AG09319 (cell line): ENCODE measurements around the gene BCAS1.

Experiments
- DNase-seq: peaks from one replicate; pipeline ENCODE4 v3.0.0-alpha.2; 2010; ENCODE audit warnings: low read depth; ENCODE audit errors: extremely low read depth
- TF ChIP-seq, protein P1 (sequence below): IDR thresholded peaks from 2 replicates; pipeline ENCODE4 v1.5.1; 2011; ENCODE audit warnings: low read depth, mild to moderate bottlenecking, inconsistent platforms, low read length, moderate library complexity

The BCAS1 gene

DNA sequence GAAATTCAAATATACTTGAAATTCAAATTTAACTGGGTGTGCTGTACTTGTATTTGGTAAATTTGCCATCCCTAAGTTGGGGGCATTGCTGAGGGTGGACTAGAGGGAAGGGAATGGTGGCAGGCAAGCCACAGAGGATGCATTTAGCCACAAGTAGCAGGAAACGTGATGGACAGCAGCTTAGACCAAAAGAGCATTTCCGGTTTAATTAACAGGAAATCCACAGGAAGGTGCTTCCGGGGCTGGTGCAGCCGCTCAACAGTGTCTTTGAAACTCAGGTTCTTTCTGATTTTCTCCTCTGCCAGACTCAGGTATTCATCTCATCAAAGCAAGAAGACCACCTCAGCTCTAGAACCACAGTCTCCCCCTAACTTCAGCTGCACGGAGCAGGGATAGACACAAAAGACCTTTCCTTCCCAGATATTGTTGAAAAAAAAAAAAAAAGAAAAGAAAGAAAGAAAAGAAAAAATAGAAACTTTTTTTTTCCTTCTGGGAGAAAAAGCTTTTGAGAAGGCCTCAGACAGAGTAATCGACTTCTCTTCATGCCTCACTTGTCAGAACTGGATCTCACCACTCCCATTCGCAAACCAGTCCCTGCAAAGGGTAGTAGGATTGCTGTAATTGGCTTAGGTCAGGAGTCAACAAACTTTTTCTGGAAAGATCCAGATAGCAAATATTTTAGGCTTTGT is 8.0 kb upstream of the BCAS1 start:
- DNase-seq, result no peak
- TF ChIP-seq, protein P1, sequence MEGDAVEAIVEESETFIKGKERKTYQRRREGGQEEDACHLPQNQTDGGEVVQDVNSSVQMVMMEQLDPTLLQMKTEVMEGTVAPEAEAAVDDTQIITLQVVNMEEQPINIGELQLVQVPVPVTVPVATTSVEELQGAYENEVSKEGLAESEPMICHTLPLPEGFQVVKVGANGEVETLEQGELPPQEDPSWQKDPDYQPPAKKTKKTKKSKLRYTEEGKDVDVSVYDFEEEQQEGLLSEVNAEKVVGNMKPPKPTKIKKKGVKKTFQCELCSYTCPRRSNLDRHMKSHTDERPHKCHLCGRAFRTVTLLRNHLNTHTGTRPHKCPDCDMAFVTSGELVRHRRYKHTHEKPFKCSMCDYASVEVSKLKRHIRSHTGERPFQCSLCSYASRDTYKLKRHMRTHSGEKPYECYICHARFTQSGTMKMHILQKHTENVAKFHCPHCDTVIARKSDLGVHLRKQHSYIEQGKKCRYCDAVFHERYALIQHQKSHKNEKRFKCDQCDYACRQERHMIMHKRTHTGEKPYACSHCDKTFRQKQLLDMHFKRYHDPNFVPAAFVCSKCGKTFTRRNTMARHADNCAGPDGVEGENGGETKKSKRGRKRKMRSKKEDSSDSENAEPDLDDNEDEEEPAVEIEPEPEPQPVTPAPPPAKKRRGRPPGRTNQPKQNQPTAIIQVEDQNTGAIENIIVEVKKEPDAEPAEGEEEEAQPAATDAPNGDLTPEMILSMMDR, result no peak

DNA sequence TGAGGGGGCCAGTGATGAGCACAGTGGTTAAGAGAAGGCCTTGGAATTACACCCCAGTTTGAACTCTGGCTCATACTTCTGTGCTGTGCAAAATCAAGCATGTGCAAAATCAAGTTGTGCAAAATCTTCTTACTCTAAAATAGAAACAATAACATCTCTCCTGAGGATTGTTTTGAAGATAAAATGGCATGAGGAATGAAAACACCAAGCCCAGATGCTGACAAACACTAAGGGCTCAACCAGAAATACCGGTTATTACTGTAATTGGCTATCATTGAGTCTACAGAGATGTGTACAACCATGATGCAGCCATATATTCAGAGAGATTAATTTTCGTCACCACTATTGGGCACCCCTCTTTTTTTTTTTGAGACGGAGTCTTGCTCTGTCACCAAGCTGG is 5.9 kb upstream of the BCAS1 start:
- TF ChIP-seq, protein P1, result no peak
- DNase-seq, result no peak

DNA sequence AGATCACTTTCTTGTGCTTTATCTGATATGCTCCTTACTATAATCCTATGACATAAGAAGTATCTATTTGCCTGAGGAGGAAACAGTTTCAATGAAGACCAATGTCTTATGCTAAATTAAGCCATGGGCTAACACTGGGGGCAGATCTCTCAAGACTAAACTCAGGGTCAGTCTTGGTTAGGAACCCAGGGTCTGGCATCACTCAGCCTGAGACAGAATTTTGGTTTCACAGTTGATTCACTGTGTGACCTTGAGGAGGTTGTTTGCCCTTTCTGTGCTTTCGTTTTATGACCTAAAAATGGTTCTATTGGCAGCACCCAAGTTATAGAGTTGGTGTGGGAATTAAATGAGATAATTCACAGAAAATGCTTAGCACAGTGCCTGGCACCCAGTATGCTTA is 4.9 kb upstream of the BCAS1 start:
- TF ChIP-seq, protein P1, result no peak

DNA sequence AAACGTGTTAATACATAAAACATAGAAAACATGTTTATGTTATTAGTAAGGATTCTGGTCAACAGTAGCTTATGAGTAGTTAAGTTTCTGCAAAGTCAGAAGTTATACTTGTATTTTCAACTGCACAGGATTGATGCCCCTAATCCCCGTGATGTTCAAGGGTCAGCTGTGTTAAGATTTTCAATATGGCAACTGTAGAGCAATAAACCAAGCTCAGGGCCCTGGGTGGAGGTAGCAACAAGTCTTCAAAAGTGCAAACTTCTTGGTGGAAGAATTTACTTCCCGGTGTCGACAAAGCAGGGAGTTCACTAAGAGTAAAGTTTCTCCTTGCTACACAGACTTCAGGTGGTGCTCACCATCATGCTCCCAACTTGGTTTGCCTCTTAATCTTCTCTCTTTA is 4.1 kb upstream of the BCAS1 start:
- DNase-seq, result no peak
- TF ChIP-seq, protein P1, result no peak

More for the DNA sequence above, 4.9 kb upstream of the BCAS1 start:
- no peak for DNase-seq

DNA sequence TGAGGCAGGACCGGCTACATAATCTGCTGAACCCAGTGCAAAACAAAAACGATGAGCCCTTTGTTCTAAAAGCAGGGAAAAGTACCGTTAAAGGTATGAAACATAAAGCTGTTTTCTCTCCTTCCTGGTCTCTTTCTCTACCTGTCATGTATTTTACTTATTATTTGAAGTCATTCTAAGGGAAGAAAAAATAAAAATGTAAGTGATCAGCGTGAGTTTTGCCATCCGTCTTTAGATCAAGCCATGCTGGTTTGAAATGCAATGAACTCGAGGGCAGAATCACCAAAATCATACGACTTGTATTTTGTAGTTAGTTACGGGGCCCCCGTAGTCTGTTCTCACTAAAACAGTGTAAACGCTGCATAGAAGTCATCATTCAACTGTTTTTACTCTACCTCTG is 2.9 kb upstream of the BCAS1 start:
- TF ChIP-seq, protein P1, result no peak
- no peak for DNase-seq

DNA sequence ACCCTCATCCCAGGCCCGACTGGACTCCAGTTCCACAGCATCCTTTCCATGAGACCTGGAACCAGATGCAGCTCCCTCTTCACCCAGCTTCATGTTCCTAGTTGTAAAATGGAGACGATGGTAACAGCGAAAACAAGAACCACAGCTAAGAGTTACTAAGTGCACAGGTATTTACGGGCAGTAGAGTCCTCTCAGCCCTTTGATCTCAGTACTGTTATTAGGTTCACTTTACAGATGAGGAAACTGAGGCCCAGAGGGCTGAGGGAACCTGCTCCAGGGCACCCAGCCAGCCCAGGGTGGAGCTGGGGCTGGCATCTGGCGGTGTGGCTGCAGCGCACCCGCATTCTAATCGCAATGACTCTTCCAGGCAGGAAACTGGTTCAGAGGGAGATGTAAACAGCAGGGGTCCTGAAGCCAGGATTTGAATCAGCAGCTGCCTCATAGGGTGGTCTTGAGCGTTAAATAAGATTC is 858 bp downstream of the BCAS1 start:
- TF ChIP-seq, protein P1, result no peak
- DNase-seq, result no peak

DNA sequence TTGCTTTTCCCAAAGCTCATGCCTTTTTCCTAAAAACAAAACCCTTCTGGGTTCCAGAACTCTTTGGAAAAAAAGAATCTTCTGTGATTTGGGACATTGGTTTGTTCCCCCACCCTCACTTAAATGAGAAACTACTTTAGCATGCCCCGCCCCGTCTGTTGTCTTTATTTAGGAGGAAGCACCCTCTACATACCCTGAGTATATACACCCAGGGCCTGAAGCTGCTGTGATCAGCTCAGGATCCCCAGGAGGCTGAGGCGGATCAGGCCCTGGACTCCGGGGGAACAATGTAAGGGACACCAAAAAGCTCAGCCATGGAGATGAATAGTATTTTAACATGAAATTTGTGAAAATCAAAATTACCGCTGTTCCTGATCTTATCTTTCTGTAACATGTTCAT is 1.4 kb downstream of the BCAS1 start:
- DNase-seq, result no peak
- TF ChIP-seq, protein P1, result no peak
